OCI-LY7 (cell line): Measurements from ENCODE around the gene HS6ST3. TPM values are rescaled to one million over a fixed set of nuclear protein-coding genes. Genes with fewer than 3 reads are reported as not detected.

ENCODE experiments used
- BruUV-seq: library from RNA; stranded (reverse); fragments of 400-500 nt; replicated peaks from 2 replicates; lab custom pipeline; 2021; lab: Mats Ljungman, UMichigan
- CTCF ChIA-PET: fragments of 300-600 bp; sonication (Branson Sonifier 250); formaldehyde crosslinking; loops from one replicate; lab custom pipeline; 2022; ENCODE audit warnings: antibody characterized with exemption; ENCODE audit not compliant: unreplicated experiment; lab: Charles Lee
- POLR2A ChIA-PET: fragments of 300-600 bp; sonication (Branson Sonifier 250); formaldehyde crosslinking; loops from one replicate; lab custom pipeline; 2022; ENCODE audit warnings: antibody characterized with exemption; lab: Charles Lee
- DNase-seq: peaks from one replicate; pipeline ENCODE4 v3.0.0-alpha.2; 2015; ENCODE audit warnings: low spot score
- H2AFZ ChIP-seq: fragments of 200-600 bp; sonication (generic), shearing (Covaris generic); 2 replicates; pipeline ENCODE4 v1.6.1; 2014; ENCODE audit warnings: mild to moderate bottlenecking, antibody characterized with exemption, low read length, moderate library complexity
- H3K27ac ChIP-seq: fragments of 200-600 bp; sonication (generic); 2 replicates; pipeline ENCODE4 v1.5.1; 2014; ENCODE audit warnings: mixed run types, low read depth, mild to moderate bottlenecking, moderate library complexity, low read length, inconsistent platforms; ENCODE audit not compliant: poor library complexity, severe bottlenecking
- H3K36me3 ChIP-seq: fragments of 200-600 bp; sonication (generic); 2 replicates; pipeline ENCODE4 v1.6.1; 2014; ENCODE audit warnings: mild to moderate bottlenecking, antibody characterized with exemption, low read length, moderate library complexity, mixed read lengths; ENCODE audit not compliant: insufficient read depth
- H3K4me1 ChIP-seq: fragments of 200-600 bp; sonication (generic); 2 replicates; pipeline ENCODE4 v1.5.1; 2014; ENCODE audit warnings: mild to moderate bottlenecking, low read length; ENCODE audit not compliant: insufficient read depth, poor library complexity, severe bottlenecking
- H3K4me2 ChIP-seq: fragments of 200-600 bp; sonication (generic); 2 replicates; pipeline ENCODE4 v1.6.1; 2014; ENCODE audit warnings: mild to moderate bottlenecking, low read length
- H3K4me3 ChIP-seq: fragments of 200-600 bp; sonication (generic); 2 replicates; pipeline ENCODE4 v1.5.1; 2014; ENCODE audit warnings: mild to moderate bottlenecking, low read depth, low read length; ENCODE audit not compliant: poor library complexity, severe bottlenecking
- H3K79me2 ChIP-seq: fragments of 200-600 bp; sonication (generic); 2 replicates; pipeline ENCODE4 v1.6.1; 2016; ENCODE audit warnings: low read depth, mild to moderate bottlenecking, low read length, moderate library complexity, mixed read lengths; ENCODE audit not compliant: insufficient read depth
- H3K9me2 ChIP-seq: fragments of 200-600 bp; sonication (generic); 2 replicates; pipeline ENCODE4 v1.6.1; 2016; ENCODE audit warnings: mild to moderate bottlenecking, low read length, mixed read lengths; ENCODE audit not compliant: insufficient read depth
- H3K9me3 ChIP-seq: fragments of 200-600 bp; sonication (generic); 2 replicates; pipeline ENCODE4 v1.6.1; 2014; ENCODE audit warnings: mild to moderate bottlenecking, mixed run types, low read length, mixed read lengths
- H4K20me1 ChIP-seq: fragments of 200-600 bp; sonication (generic); 2 replicates; pipeline ENCODE4 v1.6.1; 2014; ENCODE audit warnings: mild to moderate bottlenecking, antibody characterized with exemption, low read length, moderate library complexity, mixed read lengths; ENCODE audit not compliant: insufficient read depth
- EZH2phosphoT487 ChIP-seq: fragments of 200-600 bp; sonication (generic); IDR thresholded peaks from 2 replicates; pipeline ENCODE4 v1.6.1; 2018; ENCODE audit warnings: low read depth, borderline replicate concordance, mild to moderate bottlenecking, mixed run types, antibody characterized with exemption, low read length, moderate library complexity, mixed read lengths
- intact Hi-C: fragments of 100-400 bp; cut with micrococcal nuclease; formaldehyde crosslinking; loops from one replicate; pipeline ENCODE4 v1.10.0; 2022; ENCODE audit not compliant: unreplicated experiment
- total RNA-seq, 2 experiments: library from RNA; depleted of rRNA in 1 of 2; stranded (reverse); fragments of >200 nt in 1 of 2; shearing (Covaris generic) in 1 of 2; gene quantifications; 2 replicates each; pipeline ENCODE4 v1.2.3, GENCODE V29; 2014 to 2022
- TF ChIP-seq, protein P1 (sequence below): fragments of 200-600 bp; sonication (generic); conservative IDR thresholded peaks from 2 replicates; pipeline ENCODE4 v1.5.1; 2014; ENCODE audit warnings: mild to moderate bottlenecking, antibody characterized with exemption, low read length, moderate library complexity, mixed read lengths

The HS6ST3 gene
- total RNA-seq, 2 experiments from 2014 or later = not detected

DNA sequence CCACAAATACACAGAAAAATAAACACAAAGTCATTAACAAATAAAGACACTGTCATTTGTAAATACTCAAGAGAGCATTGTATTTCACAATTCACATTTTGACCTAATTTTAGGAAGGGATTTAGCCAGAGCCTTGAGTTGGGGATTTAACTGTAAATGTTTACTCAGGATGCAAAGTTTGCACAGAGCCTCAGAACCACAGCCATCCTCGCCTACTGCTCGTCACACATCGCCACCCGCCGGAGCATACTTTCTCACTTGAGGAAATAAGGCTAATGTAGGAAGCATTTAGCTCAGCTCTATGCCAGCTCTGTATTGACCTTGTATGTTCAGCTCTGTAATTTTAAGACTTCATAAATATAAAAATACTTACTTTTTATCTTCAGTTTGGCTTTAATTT, 461.6 kb downstream of the HS6ST3 start:
- Histone ChIP-seq H3K4me3 (no peak overlapping the region), H4K20me1 (no peaks in the 10 kb centered on the region), H3K4me2 (no peak overlapping the region), H2AFZ (no peak overlapping the region), H3K9me2 (no peaks in the 10 kb centered on the region), H3K9me3 (no peaks in the 10 kb centered on the region), H3K4me1 (no peaks in the 10 kb centered on the region), H3K27ac (no peak overlapping the region), H3K36me3 (no peaks in the 10 kb centered on the region), H3K79me2 (no peaks in the 10 kb centered on the region)
- POLR2A ChIA-PET = no interaction called here
- no peak for DNase-seq
- intact Hi-C loops = no loop called here
- BruUV-seq = no TSS peak
- TF ChIP-seq, protein P1, sequence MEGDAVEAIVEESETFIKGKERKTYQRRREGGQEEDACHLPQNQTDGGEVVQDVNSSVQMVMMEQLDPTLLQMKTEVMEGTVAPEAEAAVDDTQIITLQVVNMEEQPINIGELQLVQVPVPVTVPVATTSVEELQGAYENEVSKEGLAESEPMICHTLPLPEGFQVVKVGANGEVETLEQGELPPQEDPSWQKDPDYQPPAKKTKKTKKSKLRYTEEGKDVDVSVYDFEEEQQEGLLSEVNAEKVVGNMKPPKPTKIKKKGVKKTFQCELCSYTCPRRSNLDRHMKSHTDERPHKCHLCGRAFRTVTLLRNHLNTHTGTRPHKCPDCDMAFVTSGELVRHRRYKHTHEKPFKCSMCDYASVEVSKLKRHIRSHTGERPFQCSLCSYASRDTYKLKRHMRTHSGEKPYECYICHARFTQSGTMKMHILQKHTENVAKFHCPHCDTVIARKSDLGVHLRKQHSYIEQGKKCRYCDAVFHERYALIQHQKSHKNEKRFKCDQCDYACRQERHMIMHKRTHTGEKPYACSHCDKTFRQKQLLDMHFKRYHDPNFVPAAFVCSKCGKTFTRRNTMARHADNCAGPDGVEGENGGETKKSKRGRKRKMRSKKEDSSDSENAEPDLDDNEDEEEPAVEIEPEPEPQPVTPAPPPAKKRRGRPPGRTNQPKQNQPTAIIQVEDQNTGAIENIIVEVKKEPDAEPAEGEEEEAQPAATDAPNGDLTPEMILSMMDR = no peak
- no peak for TF ChIP-seq EZH2phosphoT487
- CTCF ChIA-PET = no interaction called here

DNA sequence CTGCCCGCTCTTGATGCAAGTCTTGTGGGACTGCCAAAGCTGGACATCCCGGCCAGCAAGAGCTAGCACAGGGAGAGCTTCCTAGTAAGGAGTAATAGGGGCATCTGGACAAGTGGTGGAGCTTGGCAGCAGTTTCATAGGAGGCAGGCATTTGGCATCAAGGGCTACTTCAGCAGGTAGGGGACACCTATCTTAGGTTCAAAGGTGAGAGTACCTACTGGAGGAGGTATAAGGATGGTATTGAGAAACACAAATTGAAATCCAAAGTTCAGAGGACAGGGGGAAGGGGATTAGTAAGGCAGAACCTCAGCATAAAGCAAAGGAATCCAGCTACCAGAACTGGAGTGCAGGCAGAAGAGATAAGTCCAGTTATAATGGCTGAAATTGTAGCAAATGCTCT, 462.7 kb downstream of the HS6ST3 start:
- no peak overlapping the region for H3K27ac ChIP-seq
- H3K36me3 ChIP-seq = no peaks in the 10 kb centered on the region
- H2AFZ ChIP-seq = no peak overlapping the region
- no peak for DNase-seq
- POLR2A ChIA-PET = no interaction called here
- BruUV-seq = no TSS peak
- H3K9me3 ChIP-seq = no peaks in the 10 kb centered on the region
- TF ChIP-seq, protein P1 = no peak
- no peak for TF ChIP-seq EZH2phosphoT487
- no peak overlapping the region for H3K4me2 ChIP-seq
- no peak overlapping the region for H3K4me3 ChIP-seq
- intact Hi-C loops = no loop called here
- CTCF ChIA-PET = no interaction called here
- no peaks in the 10 kb centered on the region for H3K79me2 ChIP-seq
- H3K9me2 ChIP-seq = no peaks in the 10 kb centered on the region
- no peaks in the 10 kb centered on the region for H4K20me1 ChIP-seq
- no peaks in the 10 kb centered on the region for H3K4me1 ChIP-seq

DNA sequence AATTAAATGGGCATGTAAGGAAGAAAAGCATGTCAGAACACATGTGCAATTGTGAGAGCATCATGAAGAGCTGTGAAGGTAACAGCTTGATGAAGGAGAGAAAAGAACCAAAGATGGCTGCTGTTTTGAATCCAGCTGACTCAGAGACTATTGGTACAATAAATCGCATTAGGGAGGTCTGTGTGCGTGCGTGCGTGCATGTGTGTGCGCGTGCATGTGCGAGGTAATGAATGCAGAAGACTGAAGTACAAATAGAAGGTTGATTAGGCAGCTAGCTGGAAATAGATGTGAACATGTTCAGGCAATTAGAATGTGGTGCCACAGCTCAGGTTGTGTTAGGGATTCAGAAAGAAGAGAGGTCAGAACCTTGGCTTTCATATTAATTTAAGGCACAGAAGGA, 463.9 kb downstream of the HS6ST3 start:
- no peak overlapping the region for H3K4me3 ChIP-seq
- ChIA-PET CTCF (no interaction called here), POLR2A (no interaction called here)
- no peaks in the 10 kb centered on the region for H3K79me2 ChIP-seq
- TF ChIP-seq EZH2phosphoT487 = no peak
- TF ChIP-seq, protein P1 = no peak
- intact Hi-C loops = no loop called here
- no peak for DNase-seq
- no TSS peak for BruUV-seq
- no peak overlapping the region for H3K27ac ChIP-seq
- no peaks in the 10 kb centered on the region for H3K36me3 ChIP-seq
- H3K9me2 ChIP-seq = no peaks in the 10 kb centered on the region
- no peaks in the 10 kb centered on the region for H4K20me1 ChIP-seq
- H2AFZ ChIP-seq = no peak overlapping the region
- no peak overlapping the region for H3K4me2 ChIP-seq
- no peaks in the 10 kb centered on the region for H3K9me3 ChIP-seq
- no peaks in the 10 kb centered on the region for H3K4me1 ChIP-seq
